IMR-90 (cell line): ENCODE results near the gene FA2H. TPM values are rescaled to one million over a fixed set of nuclear protein-coding genes. Genes with fewer than 3 reads are reported as not detected.

Experiments used
- ATAC-seq: fragments of 200-7000 bp; cut with Tn5 transposase; 2 replicates; pipeline ENCODE4 v1.9.1; 2020; ENCODE audit warnings: low read depth, mild to moderate bottlenecking, moderate library complexity
- BruUV-seq: library from RNA; stranded (reverse); fragments of 400-500 nt; replicated peaks from 2 replicates; lab custom pipeline; 2021; lab: Mats Ljungman, UMichigan
- CTCF ChIA-PET: fragments of 300-600 bp; formaldehyde crosslinking; extraction: SDS; loops from one replicate; lab custom pipeline; 2021; ENCODE audit warnings: antibody characterized with exemption; lab: Yijun Ruan, JAX
- POLR2A ChIA-PET: fragments of 300-600 bp; sonication (Branson Sonifier 250); formaldehyde crosslinking; loops from one replicate; lab custom pipeline; 2022; ENCODE audit warnings: antibody characterized with exemption; ENCODE audit not compliant: unreplicated experiment; lab: Charles Lee
- DNase-seq: peaks from one replicate; pipeline ENCODE4 v3.0.0; 2013
- H2AFZ ChIP-seq: replicated peaks from 2 replicates; pipeline ENCODE3; 2013; ENCODE audit warnings: low read length, mild to moderate bottlenecking; ENCODE audit not compliant: poor library complexity
- H2AK5ac ChIP-seq: 2 replicates; pipeline ENCODE4 v1.6.1; 2013; ENCODE audit warnings: low read depth, low read length, inconsistent platforms
- H2AK9ac ChIP-seq: replicated peaks from 2 replicates; pipeline ENCODE3; 2013; ENCODE audit warnings: mild to moderate bottlenecking, low read depth, low read length, moderate library complexity; ENCODE audit not compliant: poor library complexity
- H2BK120ac ChIP-seq: 2 replicates; pipeline ENCODE4 v1.6.1; 2013; ENCODE audit warnings: low read depth, low read length, inconsistent platforms
- H2BK15ac ChIP-seq: 3 replicates; pipeline ENCODE4 v1.6.1; 2013; ENCODE audit warnings: low read depth, low read length, inconsistent platforms
- H2BK20ac ChIP-seq: 2 replicates; pipeline ENCODE4 v1.6.1; 2013; ENCODE audit warnings: low read depth, mild to moderate bottlenecking, inconsistent platforms, low read length, moderate library complexity
- H2BK5ac ChIP-seq: 2 replicates; pipeline ENCODE4 v1.6.1; 2013; ENCODE audit warnings: mild to moderate bottlenecking, low read depth, low read length, inconsistent platforms; ENCODE audit not compliant: poor library complexity, severe bottlenecking
- H3K14ac ChIP-seq: replicated peaks from 2 replicates; pipeline ENCODE4 v1.6.1; 2013; ENCODE audit warnings: low read depth, low read length, inconsistent platforms
- H3K18ac ChIP-seq: 2 replicates; pipeline ENCODE4 v1.6.1; 2013; ENCODE audit warnings: low read depth, low read length, control low read depth
- H3K23ac ChIP-seq: 2 replicates; pipeline ENCODE4 v1.6.1; 2013; ENCODE audit warnings: low read depth, low read length, inconsistent platforms
- H3K27ac ChIP-seq: 2 replicates; pipeline ENCODE4 v1.5.1; 2013; ENCODE audit warnings: mild to moderate bottlenecking, control low read depth, low read length; ENCODE audit not compliant: insufficient read depth
- H3K27me3 ChIP-seq: 2 replicates; pipeline ENCODE4 v1.6.1; 2013; ENCODE audit warnings: low read length; ENCODE audit not compliant: control insufficient read depth, insufficient read depth
- H3K36me3 ChIP-seq: 2 replicates; pipeline ENCODE4 v1.6.1; 2013; ENCODE audit warnings: low read length, mixed read lengths; ENCODE audit not compliant: control insufficient read depth, insufficient read depth
- H3K4ac ChIP-seq: 2 replicates; pipeline ENCODE4 v1.6.1; 2013; ENCODE audit warnings: low read depth, low read length, inconsistent platforms
- H3K4me1 ChIP-seq: 2 replicates; pipeline ENCODE4 v1.6.1; 2013; ENCODE audit warnings: low read length, mixed read lengths; ENCODE audit not compliant: control insufficient read depth, insufficient read depth
- H3K4me2 ChIP-seq: 2 replicates; pipeline ENCODE4 v1.6.1; 2013; ENCODE audit warnings: low read depth, mild to moderate bottlenecking, control low read depth, low read length, moderate library complexity
- H3K4me3 ChIP-seq: 2 replicates; pipeline ENCODE4 v1.5.1; 2013; ENCODE audit warnings: low read depth, mild to moderate bottlenecking, control low read depth, low read length, moderate library complexity; ENCODE audit not compliant: insufficient read depth
- H3K56ac ChIP-seq: 2 replicates; pipeline ENCODE4 v1.6.1; 2013; ENCODE audit warnings: low read length, inconsistent platforms; ENCODE audit not compliant: insufficient read depth; ENCODE audit errors: extremely low read depth
- H3K79me1 ChIP-seq, 2 experiments: 2 replicates each; pipeline ENCODE4 v1.6.1; 2013; ENCODE audit warnings: low read length in 2 of 2, inconsistent platforms in 1 of 2, low read depth in 1 of 2
- H3K9ac ChIP-seq: 2 replicates; pipeline ENCODE4 v1.6.1; 2013; ENCODE audit warnings: low read depth, low read length, control low read depth
- H3K9me1 ChIP-seq: 2 replicates; pipeline ENCODE4 v1.6.1; 2013; ENCODE audit warnings: low read length, inconsistent platforms; ENCODE audit not compliant: insufficient read depth
- H3K9me3 ChIP-seq: 2 replicates; pipeline ENCODE4 v1.6.1; 2013; ENCODE audit warnings: low read length; ENCODE audit not compliant: control insufficient read depth, insufficient read depth
- H4K20me1 ChIP-seq: 2 replicates; pipeline ENCODE4 v1.6.1; 2013; ENCODE audit warnings: low read length, inconsistent platforms; ENCODE audit not compliant: insufficient read depth
- H4K5ac ChIP-seq: 2 replicates; pipeline ENCODE4 v1.6.1; 2013; ENCODE audit warnings: mild to moderate bottlenecking, low read depth, low read length, control low read depth
- H4K8ac ChIP-seq, 2 experiments: 2 replicates each; pipeline ENCODE4 v1.6.1; 2013; ENCODE audit warnings: low read depth in 2 of 2, low read length in 2 of 2, control low read depth in 1 of 2, inconsistent platforms in 1 of 2
- H4K91ac ChIP-seq: 2 replicates; pipeline ENCODE4 v1.6.1; 2013; ENCODE audit warnings: low read depth, low read length, inconsistent platforms; ENCODE audit not compliant: insufficient read depth
- CEBPB ChIP-seq: IDR thresholded peaks from 2 replicates; pipeline ENCODE4 v1.6.1; 2012; ENCODE audit warnings: low read depth, low read length, improper control_type of control experiment
- MAFK ChIP-seq: IDR thresholded peaks from 2 replicates; pipeline ENCODE4 v1.6.1; 2012; ENCODE audit warnings: low read depth, low read length, improper control_type of control experiment
- MXI1 ChIP-seq: IDR thresholded peaks from 2 replicates; pipeline ENCODE4 v1.6.1; 2012; ENCODE audit warnings: low read depth, mild to moderate bottlenecking, low read length, moderate library complexity, borderline replicate concordance
- POLR2A ChIP-seq: IDR thresholded peaks from 2 replicates; pipeline ENCODE4 v1.6.1; 2012; ENCODE audit warnings: mild to moderate bottlenecking, low read depth, low read length
- RAD21 ChIP-seq: IDR thresholded peaks from 2 replicates; pipeline ENCODE4 v1.6.1; 2012; ENCODE audit warnings: low read length, improper control_type of control experiment
- RCOR1 ChIP-seq: IDR thresholded peaks from 2 replicates; pipeline ENCODE4 v1.6.1; 2012; ENCODE audit warnings: mild to moderate bottlenecking, low read length, improper control_type of control experiment; ENCODE audit not compliant: insufficient replicate concordance
- RFX5 ChIP-seq: IDR thresholded peaks from 2 replicates; pipeline ENCODE4 v1.8.0; 2012; ENCODE audit warnings: low read depth, mild to moderate bottlenecking, low read length, moderate library complexity
- SMC3 ChIP-seq: fragments of 150-350 bp; IDR thresholded peaks from 2 replicates; pipeline ENCODE4 v1.6.1; 2016; ENCODE audit warnings: low read depth, mild to moderate bottlenecking, antibody characterized with exemption, low read length, moderate library complexity
- WGBS, 2 experiments: methylation state at CpG; one replicate each; pipeline versions ENCODE4 v1.1.5 to v1.1.7; 2013; ENCODE audit warnings: missing lambda C conversion rate in 2 of 2; ENCODE audit not compliant: insufficient read length in 1 of 2; ENCODE audit errors: extremely low coverage in 2 of 2; 5-methylcytosine and 5-hydroxymethylcytosine counted together
- dilution Hi-C: fragments of 300-500 bp; cut with HindIII; formaldehyde crosslinking; loops from one replicate; pipeline ENCODE4 v1.14.3; 2018; ENCODE audit warnings: low sequenced_read_pairs; ENCODE audit not compliant: unreplicated experiment
- in situ Hi-C: fragments of 300-500 bp; cut with MboI; formaldehyde crosslinking; loops from 3 replicates; pipeline ENCODE4 v1.14.3; 2019; ENCODE audit warnings: low sequenced_read_pairs, inconsistent platforms, mixed read lengths
- intact Hi-C: fragments of 100-400 bp; cut with micrococcal nuclease; formaldehyde crosslinking; loops from 2 replicates; pipeline ENCODE4 v1.10.0; 2022
- polyA plus RNA-seq, 3 experiments: library from polyadenylated mRNA; depleted of rRNA; stranded (reverse); fragments of >200 nt; gene quantifications; 2 replicates each; pipeline ENCODE4 v1.2.3, GENCODE V29; 2012; ENCODE audit warnings: low replicate concordance in 1 of 3
- total RNA-seq: library from RNA; depleted of rRNA; stranded (reverse); fragments of >200 nt; gene quantifications from 2 replicates; pipeline ENCODE4 v1.2.3, GENCODE V29; 2012
- TF ChIP-seq, protein P1 (sequence below): conservative IDR thresholded peaks from 2 replicates; pipeline ENCODE4 v1.5.1; 2012; ENCODE audit warnings: mild to moderate bottlenecking, low read depth, low read length, improper control_type of control experiment
- TF ChIP-seq, protein P2 (sequence below): fragments of 150-350 bp; IDR thresholded peaks from 2 replicates; pipeline ENCODE4 v1.6.1; 2016; ENCODE audit warnings: low read depth, mild to moderate bottlenecking, low read length, moderate library complexity, borderline replicate concordance
- TF ChIP-seq, protein P3 (sequence below): fragments of 150-350 bp; IDR thresholded peaks from 2 replicates; pipeline ENCODE4 v1.6.1; 2017; ENCODE audit warnings: mild to moderate bottlenecking, antibody characterized with exemption, low read length, low read depth

Gene FA2H
- total and polyA plus RNA-seq, 2 of the 4 experiments (the other 2 are of a cell fraction) = not detected

DNA sequence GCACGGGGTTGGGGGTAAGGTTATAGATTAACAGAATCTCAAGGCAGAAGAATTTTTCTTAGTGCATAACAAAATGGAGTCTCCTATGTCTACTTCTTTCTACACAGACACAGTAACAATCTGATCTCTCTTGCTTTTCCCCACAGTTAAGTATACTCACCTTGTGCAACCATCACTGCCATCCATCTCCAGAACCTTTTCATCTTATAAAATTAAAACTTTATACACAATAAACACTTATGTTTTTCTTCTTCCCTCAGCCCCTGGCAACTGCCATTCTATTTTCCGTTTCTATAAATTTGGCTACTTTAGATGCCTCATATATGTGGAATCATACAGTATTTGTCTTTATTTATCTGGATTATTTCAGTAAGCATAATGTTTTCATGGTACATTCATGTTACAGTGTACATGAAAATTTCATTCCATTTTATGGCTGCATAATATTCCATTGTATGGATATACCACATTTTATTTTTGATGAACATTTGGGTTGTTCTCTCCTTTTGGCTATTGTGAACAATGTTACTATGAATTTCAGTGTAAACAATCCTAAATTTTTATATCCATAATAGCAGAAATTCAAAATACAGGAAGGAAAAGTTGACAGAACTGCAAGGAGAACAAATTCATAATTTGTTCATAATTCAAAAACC is 25.7 kb upstream of the FA2H start:
- H3K9me3 ChIP-seq = no peaks in the 10 kb centered on the region
- H2AFZ ChIP-seq = no peak overlapping the region
- H4K5ac ChIP-seq = no peak overlapping the region
- H3K4ac ChIP-seq = no peak overlapping the region
- H3K36me3 ChIP-seq = no peaks in the 10 kb centered on the region
- no peaks in the 10 kb centered on the region for H3K79me1 ChIP-seq
- TF ChIP-seq POLR2A = no peak
- TF ChIP-seq CEBPB = no peak
- TF ChIP-seq MXI1 = no peak
- TF ChIP-seq, protein P1, sequence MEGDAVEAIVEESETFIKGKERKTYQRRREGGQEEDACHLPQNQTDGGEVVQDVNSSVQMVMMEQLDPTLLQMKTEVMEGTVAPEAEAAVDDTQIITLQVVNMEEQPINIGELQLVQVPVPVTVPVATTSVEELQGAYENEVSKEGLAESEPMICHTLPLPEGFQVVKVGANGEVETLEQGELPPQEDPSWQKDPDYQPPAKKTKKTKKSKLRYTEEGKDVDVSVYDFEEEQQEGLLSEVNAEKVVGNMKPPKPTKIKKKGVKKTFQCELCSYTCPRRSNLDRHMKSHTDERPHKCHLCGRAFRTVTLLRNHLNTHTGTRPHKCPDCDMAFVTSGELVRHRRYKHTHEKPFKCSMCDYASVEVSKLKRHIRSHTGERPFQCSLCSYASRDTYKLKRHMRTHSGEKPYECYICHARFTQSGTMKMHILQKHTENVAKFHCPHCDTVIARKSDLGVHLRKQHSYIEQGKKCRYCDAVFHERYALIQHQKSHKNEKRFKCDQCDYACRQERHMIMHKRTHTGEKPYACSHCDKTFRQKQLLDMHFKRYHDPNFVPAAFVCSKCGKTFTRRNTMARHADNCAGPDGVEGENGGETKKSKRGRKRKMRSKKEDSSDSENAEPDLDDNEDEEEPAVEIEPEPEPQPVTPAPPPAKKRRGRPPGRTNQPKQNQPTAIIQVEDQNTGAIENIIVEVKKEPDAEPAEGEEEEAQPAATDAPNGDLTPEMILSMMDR = no peak
- TF ChIP-seq SMC3 = no peak
- TF ChIP-seq, protein P2, sequence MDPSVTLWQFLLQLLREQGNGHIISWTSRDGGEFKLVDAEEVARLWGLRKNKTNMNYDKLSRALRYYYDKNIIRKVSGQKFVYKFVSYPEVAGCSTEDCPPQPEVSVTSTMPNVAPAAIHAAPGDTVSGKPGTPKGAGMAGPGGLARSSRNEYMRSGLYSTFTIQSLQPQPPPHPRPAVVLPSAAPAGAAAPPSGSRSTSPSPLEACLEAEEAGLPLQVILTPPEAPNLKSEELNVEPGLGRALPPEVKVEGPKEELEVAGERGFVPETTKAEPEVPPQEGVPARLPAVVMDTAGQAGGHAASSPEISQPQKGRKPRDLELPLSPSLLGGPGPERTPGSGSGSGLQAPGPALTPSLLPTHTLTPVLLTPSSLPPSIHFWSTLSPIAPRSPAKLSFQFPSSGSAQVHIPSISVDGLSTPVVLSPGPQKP = no peak
- no peak for TF ChIP-seq RCOR1
- TF ChIP-seq RAD21 = no peak
- TF ChIP-seq, protein P3, sequence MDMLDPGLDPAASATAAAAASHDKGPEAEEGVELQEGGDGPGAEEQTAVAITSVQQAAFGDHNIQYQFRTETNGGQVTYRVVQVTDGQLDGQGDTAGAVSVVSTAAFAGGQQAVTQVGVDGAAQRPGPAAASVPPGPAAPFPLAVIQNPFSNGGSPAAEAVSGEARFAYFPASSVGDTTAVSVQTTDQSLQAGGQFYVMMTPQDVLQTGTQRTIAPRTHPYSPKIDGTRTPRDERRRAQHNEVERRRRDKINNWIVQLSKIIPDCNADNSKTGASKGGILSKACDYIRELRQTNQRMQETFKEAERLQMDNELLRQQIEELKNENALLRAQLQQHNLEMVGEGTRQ = no peak
- no peak for TF ChIP-seq RFX5
- no peak for TF ChIP-seq MAFK
- intact Hi-C loops (no loop called here), in situ Hi-C loops (no loop called here), dilution Hi-C loops (no loop called here)
- H3K4me3 ChIP-seq = no peak overlapping the region
- no peaks in the 10 kb centered on the region for H3K9me1 ChIP-seq
- no peak overlapping the region for H3K56ac ChIP-seq
- no peak overlapping the region for H4K8ac ChIP-seq
- no peak overlapping the region for H2BK120ac ChIP-seq
- no CpG with 5 or more reads among the region's 2 CpGs for WGBS, 2 experiments
- H3K27ac ChIP-seq = no peak overlapping the region
- no TSS peak for BruUV-seq
- no peak overlapping the region for H4K91ac ChIP-seq
- H3K18ac ChIP-seq = no peak overlapping the region
- H3K27me3 ChIP-seq = peaks cover 8% of the 10 kb centered on the region
- no peak overlapping the region for H2BK20ac ChIP-seq
- no peak overlapping the region for H2AK5ac ChIP-seq
- H3K9ac ChIP-seq = no peak overlapping the region
- no peak overlapping the region for H3K23ac ChIP-seq
- no peak for ATAC-seq
- POLR2A ChIA-PET = no interaction called here
- no peak overlapping the region for H2BK15ac ChIP-seq
- no peak overlapping the region for H3K4me2 ChIP-seq
- no peaks in the 10 kb centered on the region for H3K4me1 ChIP-seq
- H2AK9ac ChIP-seq = no peak overlapping the region
- H4K20me1 ChIP-seq = no peaks in the 10 kb centered on the region
- CTCF ChIA-PET = no interaction called here
- H3K14ac ChIP-seq = no peak overlapping the region
- no peak for DNase-seq
- no peak overlapping the region for H2BK5ac ChIP-seq
